NCI-H2196 (cell line): Measurements from ENCODE around the gene ATP7B.
"Not testable (repeated sequence)": the region's sequence is repeated elsewhere in the genome, so short reads cannot be mapped to it uniquely, and the experiment has no call there.

Experiments used
- DNase-seq: peaks from one replicate; lab custom pipeline; 2025; ENCODE audit not compliant: unreplicated experiment; lab: John Stamatoyannopoulos, UW

The ATP7B gene

GRCh38 chr13:52006523-52007245 is 4.6 kb downstream of the ATP7B start:
- DNase-seq: no peak

DNA sequence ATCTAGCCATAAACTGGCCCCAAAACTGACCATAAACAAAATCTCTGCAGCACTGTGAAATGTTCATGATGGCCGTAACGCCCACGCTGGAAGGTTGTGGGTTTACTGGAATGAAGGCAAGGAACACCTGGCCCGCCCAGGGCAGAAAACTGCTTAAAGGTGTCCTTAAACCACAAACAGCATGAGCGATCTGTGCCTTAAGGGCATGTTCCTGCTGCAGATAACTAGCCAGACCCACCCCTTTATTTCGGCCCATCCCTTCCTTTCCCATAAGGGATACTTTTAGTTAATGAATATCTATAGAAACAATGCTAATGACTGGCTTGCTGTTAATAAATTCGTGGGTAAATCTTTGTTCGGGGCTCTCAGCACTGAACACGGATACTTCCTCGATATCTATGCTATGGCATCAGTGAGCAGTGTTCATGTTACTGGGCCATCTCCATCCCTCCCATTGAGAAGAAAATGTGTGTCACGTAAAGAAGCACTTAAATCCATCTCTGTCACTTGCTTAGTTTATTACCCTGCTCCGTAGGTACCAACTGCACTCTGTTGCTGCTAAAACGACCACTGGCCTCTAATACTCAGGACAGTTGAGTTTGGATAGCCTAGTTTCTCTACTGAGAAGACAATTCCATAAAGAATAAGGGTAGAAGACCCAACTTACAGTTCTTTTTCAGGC is 5.3 kb downstream of the ATP7B start:
- DNase-seq: no peak

DNA sequence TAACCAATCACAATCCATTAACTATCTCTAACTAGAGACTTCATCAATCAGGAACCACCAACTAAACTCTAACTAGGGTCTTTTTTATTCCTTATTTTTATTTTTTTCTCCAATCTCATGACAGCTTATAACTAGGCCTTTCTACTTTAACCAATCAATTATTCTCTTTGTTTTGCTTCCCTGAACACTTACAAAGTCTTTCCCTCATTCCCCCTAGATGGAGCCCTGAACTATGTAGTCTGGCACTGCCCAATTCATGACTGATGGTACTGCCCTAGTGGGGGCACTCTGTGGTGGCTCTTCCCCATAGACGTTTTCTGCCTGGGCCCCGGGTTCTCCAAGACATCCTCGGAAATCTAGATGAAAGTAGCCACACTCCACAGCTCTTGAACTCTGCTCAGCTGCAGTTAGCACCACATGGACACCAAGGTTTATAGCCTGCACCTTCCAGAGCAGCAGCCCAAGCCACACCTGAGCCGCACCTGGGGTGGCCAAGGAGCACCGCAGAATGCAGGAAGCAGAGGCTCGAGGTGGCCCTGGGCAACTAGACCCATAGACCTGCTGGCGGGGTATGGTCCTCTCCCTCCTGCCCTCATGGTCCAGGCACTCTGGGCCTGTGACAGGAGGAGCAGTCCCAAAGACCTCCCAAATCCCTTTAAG is 6.6 kb downstream of the ATP7B start:
- DNase-seq: no peak

- no peak for DNase-seq
Observed at GRCh38 chr13:52003541-52003940, 7.7 kb downstream of the ATP7B start.

DNA sequence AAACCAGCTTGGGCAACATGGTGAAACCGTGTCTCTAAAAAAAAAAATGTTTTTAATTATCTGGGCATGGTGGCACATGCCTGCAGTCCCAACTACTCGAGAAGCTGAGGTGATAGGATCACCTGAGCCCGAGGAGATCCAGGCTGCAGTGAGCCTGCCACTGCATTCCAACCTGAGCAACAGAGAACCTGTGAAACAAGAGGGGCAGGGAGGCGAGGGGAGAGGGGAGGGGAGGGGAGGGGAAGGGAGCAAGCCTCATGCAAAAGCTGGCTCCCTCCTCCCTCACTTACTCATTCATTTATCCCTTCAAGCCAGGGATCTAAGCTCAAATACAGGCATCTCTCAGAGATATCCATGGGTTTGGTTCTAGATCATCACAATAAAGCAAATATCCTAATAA is 8.9 kb downstream of the ATP7B start:
- no peak for DNase-seq

DNA sequence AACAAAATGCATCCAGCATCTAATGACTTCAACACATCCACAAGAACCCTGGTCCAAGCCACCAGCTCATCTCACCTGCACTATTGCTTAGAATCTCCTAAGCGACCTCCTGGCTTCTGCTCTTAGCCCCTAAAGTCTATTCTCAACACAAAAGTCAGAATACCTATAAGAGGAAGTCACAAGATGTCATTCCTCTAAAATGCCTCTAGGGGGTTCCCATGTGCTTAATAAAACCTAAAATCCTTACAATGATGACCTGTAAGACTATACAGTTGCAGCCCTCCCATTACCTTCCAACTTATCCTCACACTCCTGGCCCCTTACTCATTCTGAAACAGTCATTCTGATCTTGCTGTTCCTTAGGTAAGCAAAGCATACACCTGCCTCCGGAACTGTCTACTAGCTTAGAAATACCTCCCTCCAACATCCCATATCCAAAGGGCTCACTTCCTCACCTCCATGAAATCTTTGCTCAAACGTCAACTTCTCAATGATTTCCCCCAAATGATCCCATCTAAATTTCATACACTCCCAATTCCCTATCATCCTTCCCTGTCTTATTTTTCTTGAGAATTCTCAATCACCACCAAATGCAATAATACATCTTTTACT is 10.0 kb downstream of the ATP7B start:
- DNase-seq: peak; percentile 23

GRCh38 chr13:51999921-52000320 is 11.3 kb downstream of the ATP7B start:
- no peak for DNase-seq

- DNase-seq: no peak
Observed at GRCh38 chr13:51999510-51999911, 11.7 kb downstream of the ATP7B start.

- no peak for DNase-seq
Observed at GRCh38 chr13:51998723-51999509, 12.3 kb downstream of the ATP7B start.

- DNase-seq: peak; percentile 40
Observed at GRCh38 chr13:51997641-51998330, 13.5 kb downstream of the ATP7B start.

DNA sequence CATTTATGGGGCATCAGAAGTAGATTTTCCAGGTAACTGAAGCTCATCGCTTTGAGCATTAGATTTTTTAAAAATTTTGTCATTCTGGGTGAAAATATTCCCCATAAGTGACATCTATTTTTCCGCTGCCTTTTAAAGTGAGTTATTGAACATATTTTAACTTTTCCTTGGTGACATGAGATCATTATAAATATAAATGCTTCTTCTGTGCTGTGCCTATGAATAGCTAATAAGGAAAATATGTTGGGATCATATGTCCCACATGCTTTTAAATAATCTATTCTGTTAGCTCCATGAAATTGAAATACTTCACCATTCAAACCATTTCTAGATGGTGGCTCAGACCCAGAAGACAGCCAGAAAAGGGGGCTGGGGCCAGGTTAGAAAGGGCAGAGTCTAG is 14.1 kb downstream of the ATP7B start:
- DNase-seq: no peak

- DNase-seq: no peak
Observed at GRCh38 chr13:51996641-51997040, 14.6 kb downstream of the ATP7B start.

GRCh38 chr13:51995677-51996551 is 15.3 kb downstream of the ATP7B start:
- DNase-seq: peak; percentile 35

DNA sequence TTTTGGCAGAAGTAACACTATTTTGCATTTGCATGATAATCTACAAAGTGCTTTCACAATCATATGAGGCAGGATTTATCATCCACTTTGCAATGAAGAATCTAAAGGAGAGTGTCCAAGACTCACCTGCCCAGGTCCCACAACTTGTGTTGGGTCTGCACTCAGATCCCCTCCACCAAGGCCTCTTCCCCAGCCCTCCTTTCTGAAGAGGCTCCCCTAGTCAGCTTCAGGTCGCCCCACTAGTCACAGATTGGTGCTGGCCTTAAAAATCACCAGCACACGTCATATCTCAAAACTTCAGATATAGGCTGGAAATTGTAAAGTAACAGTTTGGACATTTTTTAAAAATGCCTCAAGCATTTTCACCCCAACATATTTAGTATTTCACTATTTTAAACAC is 17.5 kb downstream of the ATP7B start:
- DNase-seq: no peak

DNA sequence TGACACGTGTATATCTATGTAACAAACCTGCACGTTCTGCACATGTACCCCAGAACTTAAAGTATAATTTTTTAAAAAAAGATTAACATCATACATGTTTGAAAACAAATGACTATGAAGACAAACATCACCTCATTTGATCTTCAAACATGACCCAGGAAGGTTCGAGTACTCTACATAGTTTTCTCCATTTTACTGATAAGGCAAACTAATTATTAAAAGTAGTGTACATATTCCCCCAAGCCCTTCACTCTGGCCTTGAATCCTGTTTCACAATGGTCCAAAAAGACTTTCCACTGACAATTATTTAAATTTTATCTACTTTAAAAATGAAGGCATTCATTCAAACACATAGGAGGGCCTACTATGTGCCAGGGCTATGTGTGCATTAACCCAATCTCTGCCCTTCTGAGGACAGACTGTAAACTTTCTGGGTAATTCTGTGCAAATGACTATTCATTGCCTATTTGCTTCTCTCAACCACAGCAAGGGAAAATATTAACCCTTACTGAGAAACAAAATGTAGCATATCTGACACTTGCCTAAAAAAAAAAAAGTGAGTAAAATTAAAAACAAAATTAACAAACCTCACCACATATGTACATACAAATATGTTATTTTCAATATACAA is 22.1 kb downstream of the ATP7B start:
- DNase-seq: no peak

DNA sequence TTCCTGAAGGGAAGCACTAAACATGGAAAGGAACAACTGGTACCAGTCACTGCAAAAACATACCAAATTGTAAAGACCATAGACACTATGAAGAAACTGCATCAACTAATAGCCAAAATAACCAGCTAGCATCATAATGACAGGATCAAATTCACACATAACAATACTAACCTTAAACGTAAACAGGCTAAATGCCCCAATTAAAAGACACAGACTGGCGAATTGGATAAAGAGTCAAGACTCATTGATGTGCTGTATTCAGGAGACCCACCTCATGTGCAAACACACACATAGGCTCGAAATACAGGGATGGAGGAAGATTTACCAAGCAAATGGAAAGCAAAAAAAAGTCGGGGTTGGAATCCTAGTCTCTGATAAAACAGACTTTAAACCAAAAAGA is 26.3 kb downstream of the ATP7B start:
- DNase-seq: not testable (repeated sequence)

GRCh38 chr13:51983292-51983691 is 28.0 kb downstream of the ATP7B start:
- DNase-seq: not testable (repeated sequence)

DNA sequence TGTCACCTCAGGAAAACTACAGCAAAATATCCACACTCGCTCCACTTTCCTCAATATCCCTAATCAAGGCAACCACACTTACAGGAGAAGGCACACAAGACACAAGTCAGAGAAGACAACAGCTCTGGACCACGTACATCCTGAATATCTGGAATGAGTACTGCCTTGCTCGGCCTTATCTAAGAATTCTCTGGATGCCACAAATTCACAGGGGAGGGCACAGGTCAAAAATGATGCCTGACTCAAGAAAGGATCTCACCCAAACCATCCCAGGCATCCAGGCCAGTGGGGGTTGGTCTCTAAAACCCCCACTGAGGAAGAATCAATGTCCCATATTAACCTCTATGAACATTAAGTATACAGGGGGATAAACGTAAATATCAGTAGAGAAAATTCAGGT is 29.9 kb downstream of the ATP7B start:
- no peak for DNase-seq

DNA sequence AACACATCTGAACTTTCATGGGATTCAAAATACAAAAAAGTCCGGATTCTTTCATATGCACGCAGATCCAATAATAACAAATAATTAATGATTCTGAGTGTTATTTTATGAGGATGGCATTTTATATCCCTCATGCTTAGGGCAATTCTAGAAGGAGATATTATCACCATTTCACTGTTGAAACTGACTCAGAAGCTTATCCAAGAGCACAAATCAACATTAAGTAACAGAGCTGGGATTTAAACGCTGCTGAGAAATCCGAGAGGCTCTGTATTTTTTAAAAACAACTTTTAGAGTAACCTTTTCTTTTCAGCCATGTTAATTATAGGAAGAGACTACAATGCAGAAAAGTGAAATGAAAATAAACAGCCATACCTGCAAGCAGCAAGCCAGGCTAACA is 30.3 kb downstream of the ATP7B start:
- DNase-seq: no peak
